HG03064 (cell line): ENCODE data around the gene TAS2R41.
"Not testable (repeated sequence)": the region's sequence is repeated elsewhere in the genome, so short reads cannot be mapped to it uniquely, and the experiment has no call there.

Source experiments
- ATAC-seq: cut with Tn5 transposase; IDR thresholded peaks from one replicate; pipeline ENCODE4 v1.9.1; 2021; ENCODE audit warnings: low read depth; ENCODE audit not compliant: unreplicated experiment

The TAS2R41 gene

DNA sequence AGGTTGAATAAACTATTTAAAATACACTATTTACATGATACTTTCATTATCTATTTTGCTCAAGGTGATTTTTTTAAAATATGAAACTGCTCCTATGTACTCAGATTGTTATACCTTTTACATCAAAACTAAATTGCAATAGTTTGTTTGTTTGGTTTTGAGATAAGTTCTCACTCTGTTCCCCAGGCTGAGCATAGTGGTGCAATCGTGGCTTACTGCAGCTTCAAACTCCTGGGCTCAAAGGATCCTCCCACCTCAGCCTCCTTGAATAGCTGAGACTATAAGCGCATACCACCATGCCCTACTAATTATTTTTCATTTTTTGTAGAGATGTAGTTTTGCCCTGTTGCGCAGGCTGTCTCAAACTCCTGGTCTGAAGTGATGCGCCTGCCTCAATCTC, 21.7 kb upstream of the TAS2R41 start:
- ATAC-seq = no peak

DNA sequence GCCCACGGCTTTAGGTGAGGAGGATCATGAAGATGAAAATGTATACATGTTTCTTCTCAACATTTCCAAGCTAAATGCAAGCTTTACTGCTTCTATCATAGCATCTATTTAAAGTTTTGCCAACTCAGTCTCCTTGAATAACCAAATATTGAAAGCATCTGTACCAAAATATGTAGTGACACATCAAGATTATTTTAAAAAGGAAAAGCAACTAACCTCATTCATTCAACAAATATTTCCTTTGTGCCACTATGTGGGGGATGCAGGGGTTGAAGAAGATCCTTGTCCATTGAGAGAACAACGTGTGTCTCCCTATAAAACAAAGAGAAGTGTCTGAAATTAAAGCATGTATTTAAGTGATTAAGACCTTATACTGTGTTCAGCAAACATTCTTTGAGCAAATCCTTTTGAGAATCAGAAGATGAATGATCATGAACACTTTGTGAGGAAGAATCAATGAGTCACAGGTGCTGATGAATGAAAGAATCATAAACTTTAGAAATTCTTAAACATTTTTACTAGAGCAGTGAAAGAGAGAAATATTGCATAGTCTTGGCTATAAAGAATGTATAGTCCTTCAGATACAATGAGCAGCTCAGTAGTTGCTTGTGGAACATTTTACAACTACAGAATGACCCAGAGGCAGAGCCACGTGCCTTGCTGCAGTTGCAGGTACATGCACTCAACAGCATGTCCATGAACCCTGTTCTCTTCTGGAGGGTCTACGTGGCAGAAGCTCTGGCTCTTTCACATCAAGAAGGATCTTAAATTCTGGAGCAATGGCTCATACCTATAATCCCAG, 20.5 kb upstream of the TAS2R41 start:
- no peak for ATAC-seq

DNA sequence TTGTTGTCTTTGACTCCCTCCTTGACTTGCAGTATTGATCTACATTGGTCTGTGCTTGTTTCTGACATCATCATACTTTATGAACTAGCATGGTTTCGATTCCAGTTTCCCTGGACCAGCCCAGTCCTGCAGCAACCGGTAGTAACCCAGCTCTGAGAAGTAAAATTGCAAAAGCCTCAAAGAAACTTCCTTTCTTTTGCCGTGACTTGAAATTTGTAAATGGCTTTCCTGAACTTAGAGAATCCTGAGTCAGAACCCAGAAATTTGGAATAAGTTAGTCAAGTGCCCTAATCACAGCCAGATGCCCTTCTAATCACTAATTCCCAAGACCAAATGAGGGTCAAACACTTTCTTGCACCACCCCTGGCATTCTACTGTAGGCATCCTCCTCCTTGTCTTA, 19.4 kb upstream of the TAS2R41 start:
- no peak for ATAC-seq

DNA sequence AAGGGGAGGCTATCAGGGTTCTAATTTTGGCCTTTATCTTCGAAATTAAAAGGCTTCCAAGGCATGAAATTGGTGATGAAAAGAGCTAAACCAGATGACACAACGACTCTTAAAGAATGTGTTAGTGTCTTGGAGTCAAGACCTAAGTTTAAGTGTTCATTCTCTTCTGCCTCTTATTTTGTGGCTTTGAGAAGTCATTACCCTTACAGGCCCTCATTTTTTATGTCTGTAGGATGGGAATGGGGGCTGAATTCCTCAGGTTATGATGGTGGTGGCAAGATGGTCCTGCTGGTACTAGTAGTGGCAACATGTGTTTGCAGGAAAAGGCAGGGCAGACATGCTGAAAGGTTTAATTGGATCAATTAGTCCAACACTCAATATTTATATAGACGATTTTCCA, 19.0 kb upstream of the TAS2R41 start:
- ATAC-seq = no peak

DNA sequence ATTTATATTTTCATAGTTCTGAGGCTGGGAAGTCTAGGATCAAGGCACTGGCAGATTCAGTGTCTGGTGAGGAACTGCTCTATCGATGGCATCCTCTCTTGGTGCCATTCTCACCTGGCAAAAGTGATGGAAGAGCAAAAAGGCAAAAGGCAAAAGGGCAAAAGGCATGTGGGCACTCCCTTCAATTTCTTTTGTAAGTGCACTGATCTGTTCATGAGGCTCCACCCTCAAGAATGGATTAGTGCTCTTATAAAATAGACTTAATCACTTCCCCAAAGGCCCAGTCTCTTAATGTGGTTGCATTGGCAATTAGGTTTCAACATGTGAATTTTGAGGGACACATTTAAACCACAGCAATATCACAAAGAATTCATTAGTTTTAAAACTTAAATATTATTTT, 18.3 kb upstream of the TAS2R41 start:
- ATAC-seq = no peak

DNA sequence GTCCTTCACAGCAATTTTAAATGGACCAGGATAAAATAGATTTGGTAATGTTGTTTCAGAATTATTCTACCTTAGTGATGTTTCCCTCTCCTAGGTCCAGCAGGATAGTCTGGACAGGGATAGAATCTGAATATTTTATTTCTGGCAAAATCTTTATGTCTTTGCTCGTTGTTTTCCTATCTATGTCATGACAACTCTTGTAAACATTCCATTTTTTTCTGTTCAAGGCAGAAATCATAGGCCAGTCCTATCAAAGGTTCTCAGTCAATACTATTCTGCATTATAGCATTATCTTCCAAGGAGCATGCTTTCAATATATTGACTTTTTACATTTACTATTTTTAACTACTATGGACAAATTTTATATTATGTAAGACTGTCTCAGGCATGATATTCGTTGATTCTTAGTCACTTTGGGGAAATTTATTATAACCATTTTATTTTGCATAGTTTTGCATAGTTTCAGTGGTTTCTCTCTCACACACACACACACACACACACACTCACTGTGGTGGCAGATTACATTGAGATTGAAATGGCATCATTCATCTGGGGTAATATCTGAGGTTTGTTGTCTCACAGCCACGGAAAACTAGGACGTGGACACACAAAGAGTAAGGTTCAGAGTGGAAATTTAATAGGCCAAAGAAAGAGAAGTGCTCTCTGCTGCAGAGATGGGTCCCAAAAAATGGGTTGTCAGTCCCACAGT, 17.2 kb upstream of the TAS2R41 start:
- ATAC-seq = no peak

DNA sequence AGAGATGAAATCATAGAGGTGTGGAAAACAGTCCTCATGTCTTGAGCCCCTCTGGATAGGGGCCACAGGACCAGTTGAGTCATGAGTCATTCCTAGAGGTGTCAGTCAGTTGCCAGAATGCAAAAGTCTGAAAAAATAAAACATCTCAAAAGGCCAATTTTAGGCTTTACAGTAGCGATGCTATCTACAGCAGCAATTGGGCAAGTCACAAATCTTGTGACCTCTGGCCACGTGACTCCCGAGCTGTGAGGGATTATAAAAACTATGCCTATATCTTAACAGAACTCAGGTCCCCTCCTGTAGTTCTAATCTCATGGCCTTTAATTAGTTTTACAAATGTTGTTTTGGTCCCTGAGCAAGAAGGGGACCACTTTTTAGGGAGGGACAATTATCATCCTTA, 15.6 kb upstream of the TAS2R41 start:
- no peak for ATAC-seq

DNA sequence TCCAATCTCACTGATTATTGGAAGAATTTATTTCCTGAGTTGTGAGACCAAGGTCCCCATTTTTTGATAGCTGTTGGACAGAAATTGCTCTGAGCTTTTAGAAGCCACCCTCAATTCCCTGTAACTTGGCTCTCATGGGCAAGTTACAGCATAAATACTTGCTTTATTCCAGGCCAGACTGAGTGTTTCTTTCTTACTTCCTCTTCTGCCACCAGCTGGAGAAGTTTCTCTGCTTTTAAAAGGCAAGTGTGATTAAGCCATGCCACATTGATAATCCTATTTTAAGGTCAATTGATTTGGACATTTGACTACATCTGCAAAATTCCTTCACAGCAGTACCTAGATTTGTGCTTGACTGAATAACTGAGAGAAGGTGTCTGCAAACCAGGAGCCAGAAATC, 14.1 kb upstream of the TAS2R41 start:
- no peak for ATAC-seq

DNA sequence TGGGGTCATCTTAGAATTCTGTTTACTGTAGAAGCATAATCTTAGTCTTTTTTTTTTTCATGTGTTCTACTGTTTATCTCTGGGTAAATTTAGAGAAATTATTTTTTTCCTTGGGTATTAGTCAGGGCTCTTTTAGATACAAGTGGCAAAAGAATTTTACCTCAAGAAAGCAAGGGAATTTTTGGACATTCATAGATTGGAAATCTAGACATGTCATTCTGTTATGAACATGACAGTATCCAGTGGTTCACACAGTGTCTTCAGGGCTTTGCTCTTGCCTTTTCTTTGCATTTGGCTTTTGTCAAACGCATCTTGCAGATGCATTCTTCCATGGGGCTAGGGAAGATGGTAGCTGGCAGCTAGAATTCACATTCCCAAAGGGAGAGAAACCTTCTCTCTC, 13.7 kb upstream of the TAS2R41 start:
- no peak for ATAC-seq

DNA sequence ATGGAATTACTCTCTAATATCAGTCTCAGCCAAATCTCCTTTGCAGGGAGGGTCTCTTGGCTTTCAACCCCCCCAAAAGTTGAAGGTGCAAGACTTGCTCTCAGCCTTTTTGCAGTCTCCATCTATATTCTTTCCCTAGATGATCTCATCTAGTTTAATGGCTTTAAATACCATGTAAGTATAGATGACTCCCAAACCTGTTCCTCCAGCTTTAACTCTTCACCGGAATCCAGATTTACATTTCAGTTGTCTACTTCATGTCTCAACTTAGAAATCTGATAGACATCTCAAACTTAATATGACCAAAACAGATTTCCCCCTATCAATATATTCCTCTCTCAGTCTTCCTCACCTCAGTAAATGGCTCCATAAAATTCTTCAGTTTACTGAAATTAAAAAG, 9.9 kb upstream of the TAS2R41 start:
- ATAC-seq = no peak

DNA sequence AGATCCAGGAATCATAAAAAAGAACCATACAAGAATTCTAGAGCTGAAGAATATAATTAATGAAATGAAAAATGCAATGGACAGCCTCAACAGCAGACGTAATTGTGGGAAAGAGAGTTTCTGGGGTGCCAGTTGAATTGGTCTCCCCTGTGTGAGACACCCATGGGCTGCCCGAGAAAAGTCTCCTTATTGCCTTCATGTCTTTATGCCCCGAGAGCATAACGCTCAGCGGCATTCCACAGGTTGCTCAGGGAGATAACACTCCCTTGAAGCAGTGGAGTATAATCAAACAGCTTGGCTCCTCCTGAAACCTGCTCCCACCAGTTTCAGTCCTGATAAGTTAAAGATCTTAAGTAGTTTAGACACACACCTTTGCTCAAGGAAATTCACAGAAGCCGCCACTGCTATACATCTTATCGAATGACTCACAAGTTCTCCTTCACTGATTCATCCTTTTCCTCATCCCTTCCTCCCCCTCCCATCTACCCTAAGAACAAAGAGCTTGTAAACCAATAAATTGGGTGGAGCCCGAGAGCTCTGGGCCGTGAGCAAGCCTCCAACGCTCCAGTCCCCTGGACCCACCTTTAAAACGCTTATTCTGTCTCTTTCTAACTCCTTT, 5.5 kb upstream of the TAS2R41 start:
- ATAC-seq = not testable (repeated sequence)

DNA sequence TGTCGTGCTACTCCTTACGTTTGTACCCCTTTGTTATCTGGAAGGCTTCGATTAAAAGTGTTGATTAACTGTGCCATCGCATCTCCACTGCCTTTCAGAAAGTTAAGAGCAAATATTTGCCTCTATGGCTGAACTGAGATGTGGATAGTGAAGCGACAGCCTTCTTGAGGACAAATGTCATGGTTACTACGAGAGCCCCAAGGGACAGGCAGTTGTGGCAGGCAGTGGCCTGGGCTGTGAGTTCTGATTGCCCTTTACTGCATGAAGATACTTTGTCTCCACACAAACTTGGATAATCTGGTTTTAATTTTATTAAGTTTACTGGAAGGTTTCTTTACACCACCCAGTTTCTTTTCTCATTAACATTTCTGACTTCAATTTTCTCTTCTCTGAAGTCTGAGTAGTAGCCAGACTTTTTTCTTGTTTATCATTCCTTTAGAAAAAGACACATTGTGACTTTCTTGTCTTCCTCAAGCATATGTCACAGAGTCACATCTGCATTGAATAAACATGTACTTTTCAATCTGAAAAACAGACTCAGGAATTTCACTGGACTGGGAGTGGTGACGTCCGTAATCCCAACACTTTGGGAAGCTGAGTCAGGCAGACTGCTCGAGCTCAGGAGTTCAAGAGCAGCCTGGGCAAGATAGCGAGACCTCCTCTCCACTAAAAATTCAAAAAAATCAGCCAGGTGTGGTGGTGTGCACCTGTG, 1.5 kb downstream of the TAS2R41 start:
- no peak for ATAC-seq

DNA sequence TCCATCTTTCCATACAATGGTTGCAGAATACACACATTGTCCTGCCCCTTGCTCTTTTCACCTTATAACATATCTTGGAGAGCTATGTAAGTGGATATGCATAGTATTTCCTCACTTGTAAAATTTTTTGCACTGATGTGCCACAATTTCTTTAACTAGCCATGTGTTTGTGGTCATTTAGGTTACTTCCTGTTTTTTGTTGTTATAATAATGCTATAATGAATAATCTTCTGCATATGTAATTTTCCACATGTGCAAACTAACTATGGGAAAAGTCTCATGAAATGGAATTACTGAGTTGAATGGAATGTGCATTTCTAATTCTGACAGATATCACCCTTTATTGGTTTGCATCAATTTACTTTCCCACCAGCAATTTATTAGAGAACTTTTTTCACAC, 2.8 kb downstream of the TAS2R41 start:
- no peak for ATAC-seq

DNA sequence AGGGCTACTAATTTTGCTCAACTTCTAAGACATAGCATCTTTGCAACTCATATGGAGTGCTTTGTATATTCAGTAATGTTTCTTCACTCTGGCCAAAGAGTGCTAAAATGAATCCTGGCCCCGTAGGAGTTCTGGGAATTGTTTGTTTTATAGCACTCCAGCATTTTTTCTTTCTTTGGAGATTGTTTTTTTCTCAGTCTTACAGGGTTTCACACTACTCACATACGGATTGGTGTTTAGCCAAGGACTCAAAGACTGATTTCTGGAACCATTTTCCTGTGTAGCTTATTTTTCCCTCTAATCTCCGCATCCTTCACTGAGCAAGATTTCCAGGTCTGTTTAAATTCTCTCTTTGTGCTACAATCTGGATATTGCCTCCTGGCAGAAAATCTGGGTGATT, 6.4 kb downstream of the TAS2R41 start:
- no peak for ATAC-seq

DNA sequence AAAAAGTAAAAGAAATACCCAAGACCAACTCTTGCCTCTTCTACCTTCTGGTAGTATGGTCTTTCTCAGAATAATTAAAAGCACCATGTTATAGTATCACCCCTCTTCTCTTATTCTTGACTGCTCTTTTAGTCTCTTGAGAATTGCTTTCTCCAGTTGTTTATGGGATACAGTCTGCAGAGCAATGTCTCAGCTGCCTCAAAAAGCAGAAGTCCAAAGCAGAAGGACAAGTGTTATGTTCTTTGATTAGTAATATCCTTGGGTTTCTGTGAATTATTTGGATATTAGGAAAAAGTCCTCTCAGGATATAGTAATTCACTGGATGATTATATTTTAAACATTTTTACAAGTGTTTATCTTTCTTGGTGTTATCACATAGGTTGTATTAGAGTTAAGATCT, 7.4 kb downstream of the TAS2R41 start:
- no peak for ATAC-seq

DNA sequence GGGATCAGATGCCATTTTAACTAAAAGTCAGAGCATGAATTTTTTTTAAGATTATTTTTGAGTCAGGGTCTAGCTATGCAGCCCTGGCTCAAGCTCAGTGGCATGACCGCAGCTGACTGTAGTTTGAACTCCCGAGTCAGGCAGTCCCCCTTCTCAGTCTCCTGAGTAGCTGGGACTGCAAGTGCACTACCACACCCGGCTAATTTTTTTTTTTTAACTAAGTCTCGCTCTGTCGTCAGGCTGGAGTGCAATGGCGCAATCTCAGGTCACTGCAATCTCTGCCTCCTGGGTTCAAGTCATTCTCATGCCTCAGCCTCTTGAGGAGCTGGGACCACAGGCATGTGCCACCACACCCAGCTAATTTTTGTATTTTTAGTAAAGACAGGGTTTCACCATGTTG, 7.8 kb downstream of the TAS2R41 start:
- no peak for ATAC-seq

DNA sequence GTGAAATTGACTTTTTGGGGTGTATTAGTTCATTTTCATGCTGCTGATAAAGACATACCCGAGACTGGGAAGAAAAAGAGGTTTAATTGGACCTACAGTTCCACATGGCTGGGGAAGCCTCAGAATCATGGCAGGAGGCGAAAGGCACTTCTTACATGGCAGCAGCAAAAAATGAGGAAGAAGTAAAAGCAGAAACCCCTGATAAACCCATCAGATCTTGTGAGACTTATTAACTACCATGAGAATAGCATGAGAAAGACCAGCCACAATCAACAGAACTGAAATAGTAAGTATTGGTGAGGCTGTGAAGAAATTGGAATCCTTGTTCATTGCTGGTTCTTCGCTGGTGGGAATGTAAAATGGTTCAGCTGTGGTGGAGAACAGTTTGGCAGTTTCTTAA, 8.6 kb downstream of the TAS2R41 start:
- not testable (repeated sequence) for ATAC-seq

DNA sequence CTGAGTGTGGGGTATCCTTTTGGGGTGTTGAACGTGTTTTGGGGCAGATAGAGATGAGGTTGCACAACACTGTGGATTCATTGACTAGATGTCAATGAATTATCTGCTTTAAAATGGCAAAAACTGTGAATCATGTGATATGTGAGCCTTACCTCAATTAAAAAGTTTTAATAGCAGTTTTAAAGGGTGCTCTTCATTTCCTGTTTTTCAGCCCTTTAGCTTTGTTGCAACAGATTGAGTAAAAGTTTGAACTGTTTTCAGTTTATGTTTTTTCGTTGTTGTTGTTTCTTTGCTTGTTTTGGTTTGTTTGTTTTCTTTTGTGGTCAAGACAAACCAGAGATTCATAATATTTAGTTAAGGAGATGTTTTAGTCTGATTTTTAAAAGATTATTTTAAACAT, 9.4 kb downstream of the TAS2R41 start:
- no peak for ATAC-seq

DNA sequence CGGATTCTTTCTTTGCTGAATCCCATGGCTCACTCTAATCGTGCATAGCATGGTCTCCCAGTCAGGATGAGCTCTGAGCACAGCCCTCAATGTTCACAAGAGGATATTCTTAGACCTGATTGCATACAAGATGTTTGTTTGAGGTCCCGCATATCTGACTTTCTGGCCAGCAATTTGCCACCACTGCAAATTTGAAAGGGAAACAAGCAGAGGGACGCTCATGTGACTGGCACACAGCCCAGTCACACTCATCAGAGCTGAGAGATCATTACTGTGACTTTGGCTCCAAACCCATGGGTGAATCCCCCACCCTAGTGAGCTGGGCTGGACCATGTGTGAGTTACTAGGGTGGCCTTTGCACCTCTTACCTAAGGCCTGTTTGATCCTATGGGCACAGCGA, 9.9 kb downstream of the TAS2R41 start:
- ATAC-seq = no peak

DNA sequence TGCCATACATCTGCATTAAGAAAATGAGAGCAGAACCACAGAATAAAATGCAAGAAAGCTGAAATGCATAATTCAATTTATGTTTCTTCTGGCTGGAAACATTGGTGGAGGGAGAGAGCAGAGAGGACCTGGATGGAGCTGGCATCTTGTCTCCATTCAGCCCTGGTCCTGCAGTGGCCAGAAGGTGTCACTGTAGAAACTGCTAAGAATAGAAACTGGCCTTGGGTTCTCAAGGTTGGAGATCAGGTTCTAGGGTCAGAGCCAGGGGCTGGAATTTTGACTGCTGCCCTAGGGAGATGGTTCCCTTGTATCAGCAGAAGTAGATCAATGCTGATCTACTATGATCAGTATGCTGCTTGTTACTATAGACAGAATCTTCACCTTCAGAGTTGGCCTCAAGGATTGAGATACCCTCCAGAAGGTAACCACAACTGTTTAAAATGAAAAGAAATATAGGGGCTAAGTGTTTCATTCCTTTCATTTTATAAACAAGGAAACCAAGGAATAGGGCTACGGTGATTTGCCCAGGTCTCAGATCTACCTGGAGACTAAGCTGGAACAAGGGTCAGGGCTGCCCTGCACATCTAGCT, 13.1 kb downstream of the TAS2R41 start:
- ATAC-seq = no peak

DNA sequence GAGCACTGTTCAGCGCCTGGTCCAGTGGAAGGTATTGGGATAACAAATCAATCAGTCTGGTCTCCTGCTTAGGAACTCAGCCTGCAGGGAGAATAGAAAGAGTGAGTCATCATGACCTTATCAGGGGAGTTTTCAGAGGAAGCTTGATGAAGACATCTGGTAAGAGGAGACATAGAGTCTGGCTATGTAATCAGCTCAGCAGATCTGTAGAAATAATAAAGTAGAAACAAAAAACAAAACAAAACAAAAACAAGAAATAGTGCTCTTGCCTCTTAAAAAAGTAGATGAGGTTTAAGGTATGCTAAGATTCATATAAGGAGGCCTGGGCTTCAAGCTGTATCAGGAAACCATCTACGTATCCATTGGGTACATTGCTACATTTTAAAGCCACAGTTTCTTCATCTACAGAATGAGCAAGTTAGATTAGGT, 14.4 kb downstream of the TAS2R41 start:
- no peak for ATAC-seq
